ENCODE data around the gene SERTAD4.

- TF ChIP-seq ZBTB33 (IDR thresholded peaks at IDR 0.05) (no peak), SP1 (IDR thresholded peaks at IDR 0.05) (no peak), CTCF (IDR thresholded peaks at IDR 0.05; ENCODE audit: low read depth, low read length, missing input control) (peak; percentile 25), REST (IDR thresholded peaks at IDR 0.05) (no peak), MAX (IDR thresholded peaks at IDR 0.05) (no peak), HNF4A (conservative IDR thresholded peaks at IDR 0.05) (no peak)
Observed at GRCh38 chr1:210239349-210240111, 6.9 kb downstream of the SERTAD4 start.
